ENCODE data around the gene PRAMEF18. TPM values are rescaled to one million over a fixed set of nuclear protein-coding genes. Genes with fewer than 3 reads are reported as not detected.
"Not testable (repeated sequence)": the region's sequence is repeated elsewhere in the genome, so short reads cannot be mapped to it uniquely, and the experiment has no call there.

PRAMEF18 gene
- total RNA-seq, 1 donor from 2014 or later, result not detected

GRCh38 chr1:13231061-13231750 is 5.3 kb upstream of the PRAMEF18 start:
- H3K27me3 Mint-ChIP-seq (ENCODE audit: unreplicated experiment); H3K4me1 Mint-ChIP-seq (ENCODE audit: low read depth, unreplicated experiment); H3K36me3 Mint-ChIP-seq (ENCODE audit: unreplicated experiment); H3K27ac Mint-ChIP-seq (ENCODE audit: unreplicated experiment); DNase-seq; H3K4me3 Mint-ChIP-seq (ENCODE audit: unreplicated experiment): not testable (repeated sequence)
- H3K9me3 Mint-ChIP-seq (ENCODE audit: unreplicated experiment), result peaks cover 31% of the 10 kb centered on the region

GRCh38 chr1:13230601-13231000 is 4.6 kb upstream of the PRAMEF18 start:
- H3K27me3 Mint-ChIP-seq (ENCODE audit: unreplicated experiment); H3K4me3 Mint-ChIP-seq (ENCODE audit: unreplicated experiment); DNase-seq; H3K36me3 Mint-ChIP-seq (ENCODE audit: unreplicated experiment); H3K27ac Mint-ChIP-seq (ENCODE audit: unreplicated experiment); H3K4me1 Mint-ChIP-seq (ENCODE audit: low read depth, unreplicated experiment): not testable (repeated sequence)
- peaks cover 34% of the 10 kb centered on the region for H3K9me3 Mint-ChIP-seq (ENCODE audit: unreplicated experiment)

- not testable (repeated sequence) for H3K4me1 Mint-ChIP-seq (ENCODE audit: low read depth, unreplicated experiment); DNase-seq; H3K4me3 Mint-ChIP-seq (ENCODE audit: unreplicated experiment); H3K27ac Mint-ChIP-seq (ENCODE audit: unreplicated experiment); H3K27me3 Mint-ChIP-seq (ENCODE audit: unreplicated experiment); H3K36me3 Mint-ChIP-seq (ENCODE audit: unreplicated experiment)
- peaks cover 34% of the 10 kb centered on the region for H3K9me3 Mint-ChIP-seq (ENCODE audit: unreplicated experiment)
Measured at GRCh38 chr1:13230096-13230495, 4.1 kb upstream of the PRAMEF18 start.

GRCh38 chr1:13228343-13228781 is 2.4 kb upstream of the PRAMEF18 start:
- no peak for DNase-seq
- Mint-ChIP-seq H3K36me3 (ENCODE audit: unreplicated experiment) (peaks cover 17% of the 10 kb centered on the region), H3K9me3 (ENCODE audit: unreplicated experiment) (peaks cover 31% of the 10 kb centered on the region), H3K4me3 (ENCODE audit: unreplicated experiment) (no peak overlapping the region), H3K27me3 (ENCODE audit: unreplicated experiment) (peaks cover 3% of the 10 kb centered on the region), H3K27ac (ENCODE audit: unreplicated experiment) (no peak overlapping the region), H3K4me1 (ENCODE audit: low read depth, unreplicated experiment) (no peaks in the 10 kb centered on the region)
- TF ChIP-seq CTCF (IDR thresholded peaks at IDR 0.05; ENCODE audit: partially characterized antibody, unreplicated experiment), result no peak

GRCh38 chr1:13227271-13228055 is 1.5 kb upstream of the PRAMEF18 start:
- Mint-ChIP-seq H3K9me3 (ENCODE audit: unreplicated experiment) (peaks cover 27% of the 10 kb centered on the region), H3K36me3 (ENCODE audit: unreplicated experiment) (peaks cover 17% of the 10 kb centered on the region)
- DNase-seq; H3K27me3 Mint-ChIP-seq (ENCODE audit: unreplicated experiment); H3K27ac Mint-ChIP-seq (ENCODE audit: unreplicated experiment); H3K4me1 Mint-ChIP-seq (ENCODE audit: low read depth, unreplicated experiment); H3K4me3 Mint-ChIP-seq (ENCODE audit: unreplicated experiment): not testable (repeated sequence)

GRCh38 chr1:13224480-13225060 is 1.4 kb downstream of the PRAMEF18 start:
- H3K9me3 Mint-ChIP-seq (ENCODE audit: unreplicated experiment), result peaks cover 17% of the 10 kb centered on the region
- peaks cover 14% of the 10 kb centered on the region for H3K36me3 Mint-ChIP-seq (ENCODE audit: unreplicated experiment)
- H3K27me3 Mint-ChIP-seq (ENCODE audit: unreplicated experiment), result peaks cover 2% of the 10 kb centered on the region
- no peak for DNase-seq
- H3K27ac Mint-ChIP-seq (ENCODE audit: unreplicated experiment), result no peak overlapping the region
- no peak overlapping the region for H3K4me3 Mint-ChIP-seq (ENCODE audit: unreplicated experiment)
- TF ChIP-seq CTCF (IDR thresholded peaks at IDR 0.05; ENCODE audit: partially characterized antibody, unreplicated experiment), result no peak
- H3K4me1 Mint-ChIP-seq (ENCODE audit: low read depth, unreplicated experiment), result no peaks in the 10 kb centered on the region

- not testable (repeated sequence) for H3K27ac Mint-ChIP-seq (ENCODE audit: unreplicated experiment); H3K27me3 Mint-ChIP-seq (ENCODE audit: unreplicated experiment); H3K4me1 Mint-ChIP-seq (ENCODE audit: low read depth, unreplicated experiment); DNase-seq; H3K4me3 Mint-ChIP-seq (ENCODE audit: unreplicated experiment)
- H3K9me3 Mint-ChIP-seq (ENCODE audit: unreplicated experiment), result peaks cover 13% of the 10 kb centered on the region
- H3K36me3 Mint-ChIP-seq (ENCODE audit: unreplicated experiment), result peaks cover 14% of the 10 kb centered on the region
Measured at GRCh38 chr1:13222788-13223187, 3.2 kb downstream of the PRAMEF18 start.

- H3K9me3 Mint-ChIP-seq (ENCODE audit: unreplicated experiment); H3K27me3 Mint-ChIP-seq (ENCODE audit: unreplicated experiment); H3K27ac Mint-ChIP-seq (ENCODE audit: unreplicated experiment); H3K4me3 Mint-ChIP-seq (ENCODE audit: unreplicated experiment); DNase-seq; H3K36me3 Mint-ChIP-seq (ENCODE audit: unreplicated experiment); H3K4me1 Mint-ChIP-seq (ENCODE audit: low read depth, unreplicated experiment): not testable (repeated sequence)
Measured at GRCh38 chr1:13219203-13219602, 6.8 kb downstream of the PRAMEF18 start.

GRCh38 chr1:13216619-13217018 is 9.3 kb downstream of the PRAMEF18 start:
- not testable (repeated sequence) for H3K36me3 Mint-ChIP-seq (ENCODE audit: unreplicated experiment); DNase-seq; H3K4me1 Mint-ChIP-seq (ENCODE audit: low read depth, unreplicated experiment); H3K27ac Mint-ChIP-seq (ENCODE audit: unreplicated experiment); H3K4me3 Mint-ChIP-seq (ENCODE audit: unreplicated experiment); H3K27me3 Mint-ChIP-seq (ENCODE audit: unreplicated experiment); H3K9me3 Mint-ChIP-seq (ENCODE audit: unreplicated experiment)

GRCh38 chr1:13208712-13209111 is 17.2 kb downstream of the PRAMEF18 start:
- not testable (repeated sequence) for H3K27me3 Mint-ChIP-seq (ENCODE audit: unreplicated experiment); H3K27ac Mint-ChIP-seq (ENCODE audit: unreplicated experiment); H3K36me3 Mint-ChIP-seq (ENCODE audit: unreplicated experiment); H3K9me3 Mint-ChIP-seq (ENCODE audit: unreplicated experiment); DNase-seq; H3K4me1 Mint-ChIP-seq (ENCODE audit: low read depth, unreplicated experiment); H3K4me3 Mint-ChIP-seq (ENCODE audit: unreplicated experiment)

Data from glutamatergic neuron (in vitro differentiated cells).